Suprapubic skin (tissue), 4 donors: ENCODE measurements around the gene ESR2.

Experiments
- POLR2A ChIP-seq, 2 donors: fragments of 450-650 bp; IDR thresholded peaks; one replicate each; pipeline ENCODE4 v1.6.1; 2017; ENCODE audit warnings: antibody characterized with exemption in 2 of 2, mild to moderate bottlenecking in 2 of 2, moderate library complexity in 2 of 2
- POLR2AphosphoS5 ChIP-seq, 3 donors: sonication (generic); formaldehyde crosslinking; IDR thresholded peaks; one replicate each; pipeline ENCODE4 v1.6.1; 2017; ENCODE audit warnings: antibody characterized with exemption in 3 of 3
- TF ChIP-seq, protein P1 (sequence below), 2 donors: fragments of 200-600 bp in 1 of 2; fragments of 450-650 bp in 1 of 2; sonication (generic) in 1 of 2; IDR thresholded peaks; one replicate each; pipeline ENCODE4 v1.5.1; 2016 to 2019; ENCODE audit warnings: antibody characterized with exemption in 2 of 2, mild to moderate bottlenecking in 1 of 2, moderate library complexity in 1 of 2

DNA sequence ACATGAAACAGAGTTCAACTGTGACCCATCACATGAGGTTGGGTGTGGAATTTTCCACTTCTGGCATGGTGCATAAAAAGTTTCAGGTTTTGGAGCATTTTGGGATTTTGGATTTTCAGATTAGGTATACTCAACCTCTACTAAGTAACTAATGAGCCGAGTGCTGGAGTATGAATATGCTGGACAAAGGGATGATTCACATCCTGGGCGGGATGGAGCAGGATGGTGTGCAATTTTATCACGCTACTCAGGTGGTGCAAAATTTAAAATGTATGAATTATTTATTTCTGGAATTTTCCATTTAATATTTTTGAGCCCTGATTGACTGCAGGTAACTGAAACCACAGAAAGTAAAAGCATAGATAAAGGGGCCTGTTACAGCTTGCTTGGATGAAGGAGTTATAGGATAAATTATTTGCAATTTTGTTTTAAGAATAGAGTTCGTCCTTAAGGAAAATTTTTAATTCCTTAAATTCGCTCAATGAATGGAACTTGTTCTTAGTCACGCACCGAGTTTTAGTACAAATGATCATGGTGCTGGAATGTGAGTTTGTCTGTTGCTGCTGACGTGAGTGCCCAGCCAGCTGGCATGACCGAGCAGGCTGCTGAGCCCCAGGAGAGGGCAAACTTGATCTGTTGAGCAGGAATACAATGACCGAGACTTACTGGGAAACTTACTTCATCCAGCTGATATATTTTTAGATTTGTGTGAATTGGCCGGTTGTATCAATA, 176.3 kb downstream of the ESR2 start:
- TF ChIP-seq, protein P1, sequence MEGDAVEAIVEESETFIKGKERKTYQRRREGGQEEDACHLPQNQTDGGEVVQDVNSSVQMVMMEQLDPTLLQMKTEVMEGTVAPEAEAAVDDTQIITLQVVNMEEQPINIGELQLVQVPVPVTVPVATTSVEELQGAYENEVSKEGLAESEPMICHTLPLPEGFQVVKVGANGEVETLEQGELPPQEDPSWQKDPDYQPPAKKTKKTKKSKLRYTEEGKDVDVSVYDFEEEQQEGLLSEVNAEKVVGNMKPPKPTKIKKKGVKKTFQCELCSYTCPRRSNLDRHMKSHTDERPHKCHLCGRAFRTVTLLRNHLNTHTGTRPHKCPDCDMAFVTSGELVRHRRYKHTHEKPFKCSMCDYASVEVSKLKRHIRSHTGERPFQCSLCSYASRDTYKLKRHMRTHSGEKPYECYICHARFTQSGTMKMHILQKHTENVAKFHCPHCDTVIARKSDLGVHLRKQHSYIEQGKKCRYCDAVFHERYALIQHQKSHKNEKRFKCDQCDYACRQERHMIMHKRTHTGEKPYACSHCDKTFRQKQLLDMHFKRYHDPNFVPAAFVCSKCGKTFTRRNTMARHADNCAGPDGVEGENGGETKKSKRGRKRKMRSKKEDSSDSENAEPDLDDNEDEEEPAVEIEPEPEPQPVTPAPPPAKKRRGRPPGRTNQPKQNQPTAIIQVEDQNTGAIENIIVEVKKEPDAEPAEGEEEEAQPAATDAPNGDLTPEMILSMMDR (IDR thresholded peaks at IDR 0.05) = no peak
- TF ChIP-seq POLR2A (IDR thresholded peaks at IDR 0.05) (no peak), POLR2AphosphoS5 (IDR thresholded peaks at IDR 0.05) (no peak)
